ENCODE results near the gene FBXW11.

The FBXW11 gene

GRCh38 chr5:171931163-171931562 lies 75.3 kb downstream of the FBXW11 start:
- H3K36me3 ChIP-seq (ENCODE audit: insufficient read depth) = no peaks in the 10 kb centered on the region
- no peak overlapping the region for H3K4me2 ChIP-seq
- no peaks in the 10 kb centered on the region for H3K27me3 ChIP-seq (ENCODE audit: insufficient read depth, low read depth)
- no peak for TF ChIP-seq CTCF (conservative IDR thresholded peaks at IDR 0.05; ENCODE audit: low read depth, low read length)
- H2AFZ ChIP-seq (ENCODE audit: low read depth) = no peak overlapping the region
- H3K4me3 ChIP-seq (IDR thresholded peaks at IDR 0.05; ENCODE audit: insufficient read depth, low read depth, low read length) = no peak overlapping the region
- H3K4me1 ChIP-seq (ENCODE audit: low read depth, poor library complexity, severe bottlenecking) = no peaks in the 10 kb centered on the region
- 0 out of 2 replicates have a peak, but pooled peaks cover 6% of the 10 kb centered on the region for H3K79me2 ChIP-seq (ENCODE audit: insufficient read depth, low read depth)
- H4K20me1 ChIP-seq (ENCODE audit: insufficient read depth) = no peaks in the 10 kb centered on the region
- no peak overlapping the region for H3K9ac ChIP-seq
- H3K27ac ChIP-seq = no peak overlapping the region

DNA sequence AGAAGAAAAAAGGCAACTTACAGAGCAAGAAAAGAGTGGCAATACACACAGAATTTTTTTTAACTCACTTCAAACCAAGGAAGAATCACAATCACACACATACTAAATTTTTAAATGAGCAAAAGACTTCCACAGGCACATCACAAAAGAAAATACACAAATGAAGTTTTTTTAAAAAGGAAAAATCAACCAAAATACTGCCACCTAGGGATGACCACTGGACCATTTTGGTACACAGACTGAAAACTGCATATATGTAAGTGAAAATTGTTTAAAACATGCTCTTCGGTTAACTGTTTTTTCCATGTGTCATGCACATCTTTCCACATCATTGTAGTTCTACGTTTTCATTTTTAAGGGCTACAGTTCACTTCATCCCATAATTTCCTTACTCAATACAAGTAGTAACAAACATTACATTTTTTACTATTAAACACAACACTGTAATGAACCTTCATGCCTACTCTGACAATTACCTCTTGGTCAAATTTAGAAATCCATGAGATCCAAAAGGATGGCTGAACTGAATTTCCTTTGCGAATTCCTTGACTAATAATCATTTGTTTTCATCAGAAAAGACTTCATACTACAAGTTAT lies 79.0 kb downstream of the FBXW11 start:
- no peak overlapping the region for H3K4me2 ChIP-seq
- H4K20me1 ChIP-seq (ENCODE audit: insufficient read depth) = no peaks in the 10 kb centered on the region
- H3K36me3 ChIP-seq (ENCODE audit: insufficient read depth) = no peaks in the 10 kb centered on the region
- H3K9ac ChIP-seq = no peak overlapping the region
- H3K27me3 ChIP-seq (ENCODE audit: insufficient read depth, low read depth) = no peaks in the 10 kb centered on the region
- no peaks in the 10 kb centered on the region for H3K4me1 ChIP-seq (ENCODE audit: low read depth, poor library complexity, severe bottlenecking)
- TF ChIP-seq CTCF (conservative IDR thresholded peaks at IDR 0.05; ENCODE audit: low read depth, low read length) = no peak
- H2AFZ ChIP-seq (ENCODE audit: low read depth) = no peak overlapping the region
- H3K4me3 ChIP-seq (IDR thresholded peaks at IDR 0.05; ENCODE audit: insufficient read depth, low read depth, low read length) = no peak overlapping the region
- H3K79me2 ChIP-seq (ENCODE audit: insufficient read depth, low read depth) = peaks cover 11% of the 10 kb centered on the region; the same call in 1 of the 2 replicates
- H3K27ac ChIP-seq = no peak overlapping the region

- H2AFZ ChIP-seq (ENCODE audit: low read depth) = no peak overlapping the region
- no peaks in the 10 kb centered on the region for H3K36me3 ChIP-seq (ENCODE audit: insufficient read depth)
- no peak for TF ChIP-seq CTCF (conservative IDR thresholded peaks at IDR 0.05; ENCODE audit: low read depth, low read length)
- H3K4me3 ChIP-seq (IDR thresholded peaks at IDR 0.05; ENCODE audit: insufficient read depth, low read depth, low read length) = no peak overlapping the region
- H3K27ac ChIP-seq = no peak overlapping the region
- H3K4me1 ChIP-seq (ENCODE audit: low read depth, poor library complexity, severe bottlenecking) = no peaks in the 10 kb centered on the region
- H3K9ac ChIP-seq = no peak overlapping the region
- no peaks in the 10 kb centered on the region for H3K27me3 ChIP-seq (ENCODE audit: insufficient read depth, low read depth)
- H3K79me2 ChIP-seq (ENCODE audit: insufficient read depth, low read depth) = peaks cover 11% of the 10 kb centered on the region; the same call in 1 of the 2 replicates
- no peak overlapping the region for H3K4me2 ChIP-seq
- no peaks in the 10 kb centered on the region for H4K20me1 ChIP-seq (ENCODE audit: insufficient read depth)
Measured at GRCh38 chr5:171926311-171926710, 80.1 kb downstream of the FBXW11 start.

GRCh38 chr5:171924493-171925122 lies 81.8 kb downstream of the FBXW11 start:
- Histone ChIP-seq H3K27me3 (ENCODE audit: insufficient read depth, low read depth) (no peaks in the 10 kb centered on the region), H3K4me1 (ENCODE audit: low read depth, poor library complexity, severe bottlenecking) (no peaks in the 10 kb centered on the region), H2AFZ (ENCODE audit: low read depth) (no peak overlapping the region), H3K36me3 (ENCODE audit: insufficient read depth) (no peaks in the 10 kb centered on the region), H3K4me2 (no peak overlapping the region), H3K27ac (no peak overlapping the region), H3K4me3 (IDR thresholded peaks at IDR 0.05; ENCODE audit: insufficient read depth, low read depth, low read length) (no peak overlapping the region), H3K9ac (no peak overlapping the region), H3K79me2 (ENCODE audit: insufficient read depth, low read depth) (peaks cover 11% of the 10 kb centered on the region; the same call in 1 of the 2 replicates), H4K20me1 (ENCODE audit: insufficient read depth) (no peaks in the 10 kb centered on the region)
- TF ChIP-seq CTCF (conservative IDR thresholded peaks at IDR 0.05; ENCODE audit: low read depth, low read length) = no peak

All from KMS-11 (cell line).